Ascending aorta (tissue), 2 donors: ENCODE results near the gene MSI2. TPM values are rescaled to one million over a fixed set of nuclear protein-coding genes. Genes with fewer than 3 reads are reported as not detected.

Source experiments
- DNase-seq, 2 donors: peaks; one replicate each; pipeline ENCODE4 v3.0.0-alpha.2; 2019; ENCODE audit warnings: low spot score in 2 of 2
- H3K27ac ChIP-seq, 2 donors: fragments of 200-600 bp; sonication (generic); one replicate each; pipeline ENCODE4 v1.5.1; 2016 to 2017; ENCODE audit warnings: mild to moderate bottlenecking in 1 of 2
- H3K27me3 ChIP-seq: fragments of 200-600 bp; sonication (generic); one replicate; pipeline ENCODE4 v1.5.1; 2017
- H3K36me3 ChIP-seq, 2 donors: fragments of 200-600 bp; sonication (generic); one replicate each; pipeline ENCODE4 v1.5.1; 2016
- H3K4me1 ChIP-seq, 2 donors: fragments of 200-600 bp; sonication (generic); one replicate each; pipeline ENCODE4 v1.5.1; 2016 to 2017; ENCODE audit warnings: mild to moderate bottlenecking in 1 of 2
- H3K4me3 ChIP-seq, 2 donors: fragments of 200-600 bp; sonication (generic); one replicate each; pipeline ENCODE4 v1.5.1; 2016 to 2017; ENCODE audit warnings: mild to moderate bottlenecking in 1 of 2
- H3K9me3 ChIP-seq, 2 donors: fragments of 200-600 bp; sonication (generic); one replicate each; pipeline ENCODE4 v1.5.1; 2016
- intact Hi-C: fragments of 100-400 bp; cut with DNase I; formaldehyde crosslinking; loops from one replicate; pipeline ENCODE4 v1.15.1; 2023
- total RNA-seq: library from RNA; depleted of rRNA; stranded (reverse); fragments of >200 nt; gene quantifications from one replicate; pipeline ENCODE4 v1.1.0, GENCODE V29; 2016
- TF ChIP-seq, protein P1 (sequence below), 3 experiments: fragments of 200-600 bp in 2 of 3; fragments of 450-650 bp in 1 of 3; sonication (generic) in 2 of 3; IDR thresholded peaks; one replicate each; pipeline ENCODE4 v1.5.1; 2016 to 2019; ENCODE audit warnings: antibody characterized with exemption in 3 of 3, mild to moderate bottlenecking in 1 of 3, moderate library complexity in 1 of 3

MSI2 gene
- total RNA-seq, 1 donor from 2014 or later = 11.7 TPM

DNA sequence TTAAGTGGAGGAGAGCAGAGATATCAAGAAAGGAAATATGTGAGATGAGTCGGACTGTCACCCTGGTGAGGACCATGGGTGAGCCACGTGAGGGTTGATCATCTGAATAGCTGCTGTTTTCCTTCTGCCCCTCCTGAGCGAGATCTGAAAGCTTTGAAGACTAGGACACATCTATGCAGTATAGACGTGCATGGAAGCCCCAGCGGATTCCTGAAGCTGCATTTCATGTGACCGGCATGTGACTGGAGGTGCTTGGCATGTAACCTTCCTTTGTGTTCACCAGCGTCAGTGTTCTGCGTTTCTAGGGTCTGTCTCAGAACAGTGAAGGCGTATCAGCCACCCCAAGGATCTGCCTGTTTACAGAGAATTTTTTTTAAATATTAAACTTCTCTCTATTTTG is 75.1 kb downstream of the MSI2 start:
- Histone ChIP-seq H3K27me3 (no peaks in the 10 kb centered on the region), H3K4me3 (no peak overlapping the region), H3K36me3 (no peaks in the 10 kb centered on the region), H3K4me1 (peaks cover 0 to 6% of the 10 kb centered on the region in 2 donors), H3K27ac (no peak overlapping the region), H3K9me3 (no peaks in the 10 kb centered on the region)
- DNase-seq = no peak
- TF ChIP-seq, protein P1, sequence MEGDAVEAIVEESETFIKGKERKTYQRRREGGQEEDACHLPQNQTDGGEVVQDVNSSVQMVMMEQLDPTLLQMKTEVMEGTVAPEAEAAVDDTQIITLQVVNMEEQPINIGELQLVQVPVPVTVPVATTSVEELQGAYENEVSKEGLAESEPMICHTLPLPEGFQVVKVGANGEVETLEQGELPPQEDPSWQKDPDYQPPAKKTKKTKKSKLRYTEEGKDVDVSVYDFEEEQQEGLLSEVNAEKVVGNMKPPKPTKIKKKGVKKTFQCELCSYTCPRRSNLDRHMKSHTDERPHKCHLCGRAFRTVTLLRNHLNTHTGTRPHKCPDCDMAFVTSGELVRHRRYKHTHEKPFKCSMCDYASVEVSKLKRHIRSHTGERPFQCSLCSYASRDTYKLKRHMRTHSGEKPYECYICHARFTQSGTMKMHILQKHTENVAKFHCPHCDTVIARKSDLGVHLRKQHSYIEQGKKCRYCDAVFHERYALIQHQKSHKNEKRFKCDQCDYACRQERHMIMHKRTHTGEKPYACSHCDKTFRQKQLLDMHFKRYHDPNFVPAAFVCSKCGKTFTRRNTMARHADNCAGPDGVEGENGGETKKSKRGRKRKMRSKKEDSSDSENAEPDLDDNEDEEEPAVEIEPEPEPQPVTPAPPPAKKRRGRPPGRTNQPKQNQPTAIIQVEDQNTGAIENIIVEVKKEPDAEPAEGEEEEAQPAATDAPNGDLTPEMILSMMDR (IDR thresholded peaks at IDR 0.05) = no peak
- intact Hi-C loops = no loop called here

DNA sequence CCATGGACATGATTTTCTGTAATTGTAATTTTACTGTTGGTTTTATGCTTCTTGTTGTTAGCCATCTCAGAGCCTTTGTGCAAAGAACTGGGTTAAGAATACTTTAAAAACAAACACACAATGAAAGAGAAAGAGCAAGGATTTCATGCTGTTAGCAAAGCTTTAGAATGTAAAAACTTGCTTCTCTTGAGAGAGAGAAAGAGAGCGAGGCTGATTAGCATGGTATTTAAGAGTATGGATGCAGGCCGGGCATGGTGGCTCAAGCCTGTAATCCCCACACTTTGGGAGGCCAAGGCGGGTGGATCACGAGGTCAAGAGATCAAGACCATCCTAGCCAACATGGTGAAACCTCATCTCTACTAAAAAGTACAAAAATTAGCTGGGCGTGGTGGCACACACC is 76.2 kb downstream of the MSI2 start:
- Histone ChIP-seq H3K9me3 (no peaks in the 10 kb centered on the region), H3K4me1 (peaks cover 0 to 6% of the 10 kb centered on the region in 2 donors), H3K27me3 (no peaks in the 10 kb centered on the region), H3K4me3 (no peak overlapping the region), H3K27ac (no peak overlapping the region), H3K36me3 (no peaks in the 10 kb centered on the region)
- DNase-seq = no peak
- intact Hi-C loops = no loop called here
- TF ChIP-seq, protein P1 (IDR thresholded peaks at IDR 0.05) = no peak

DNA sequence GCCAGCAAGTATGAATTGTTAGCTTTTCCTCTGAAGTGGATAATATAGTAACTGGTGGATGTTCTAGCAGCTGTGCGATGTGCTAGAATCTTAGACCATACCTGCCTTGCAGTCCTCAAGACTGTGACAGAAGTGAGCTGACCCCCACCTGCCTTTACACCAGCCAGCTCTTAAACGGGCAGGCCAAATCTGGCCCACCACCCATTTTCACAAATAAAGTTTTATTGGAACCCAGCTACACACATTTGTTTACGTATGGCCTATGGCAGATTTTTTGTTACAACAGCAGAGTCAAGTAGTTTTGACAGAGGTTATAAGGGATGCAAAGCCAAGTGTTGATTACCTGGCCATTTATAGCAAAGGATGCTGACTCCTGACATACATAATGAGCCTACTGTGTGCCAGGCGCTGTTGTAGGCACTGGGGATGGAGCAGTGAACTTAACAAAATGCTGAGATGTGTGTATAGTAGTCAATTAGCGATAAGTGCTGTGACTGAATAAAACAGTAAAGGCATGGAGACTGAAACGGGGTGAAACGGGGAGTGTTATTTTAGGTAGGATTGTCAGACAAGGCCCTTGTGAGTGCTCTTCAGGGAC is 79.0 kb downstream of the MSI2 start:
- Histone ChIP-seq H3K27ac (no peak overlapping the region), H3K4me1 (peaks cover 0 to 3% of the 10 kb centered on the region in 2 donors), H3K27me3 (no peaks in the 10 kb centered on the region), H3K36me3 (no peaks in the 10 kb centered on the region), H3K9me3 (no peaks in the 10 kb centered on the region), H3K4me3 (no peak overlapping the region)
- no peak for DNase-seq
- intact Hi-C loops = no loop called here
- TF ChIP-seq, protein P1 (IDR thresholded peaks at IDR 0.05) = no peak

DNA sequence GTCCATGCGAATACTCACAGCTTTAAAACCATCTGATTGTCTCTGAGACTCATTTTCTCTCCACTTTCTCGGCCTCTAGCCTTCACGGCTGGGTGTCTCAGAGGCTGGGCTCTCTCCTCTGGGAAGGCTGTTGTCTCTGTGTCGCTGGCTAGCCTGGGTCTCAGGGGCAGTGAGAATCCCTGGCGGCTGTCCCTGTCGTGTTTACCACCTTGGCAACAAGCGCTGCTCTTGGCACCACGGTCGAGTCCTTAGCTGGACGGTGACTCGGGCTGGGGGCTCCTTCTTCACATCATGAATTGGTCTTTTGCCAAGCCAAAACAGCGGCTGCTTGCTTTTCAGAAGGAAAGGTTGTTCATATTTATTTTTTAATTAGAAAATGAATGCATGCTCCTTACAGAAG is 81.1 kb downstream of the MSI2 start:
- no peak for DNase-seq
- Histone ChIP-seq H3K27me3 (no peaks in the 10 kb centered on the region), H3K27ac (no peak overlapping the region), H3K36me3 (no peaks in the 10 kb centered on the region), H3K9me3 (no peaks in the 10 kb centered on the region), H3K4me3 (no peak overlapping the region), H3K4me1 (no peaks in the 10 kb centered on the region)
- TF ChIP-seq, protein P1 (IDR thresholded peaks at IDR 0.05) = no peak
- intact Hi-C loops = no loop called here

DNA sequence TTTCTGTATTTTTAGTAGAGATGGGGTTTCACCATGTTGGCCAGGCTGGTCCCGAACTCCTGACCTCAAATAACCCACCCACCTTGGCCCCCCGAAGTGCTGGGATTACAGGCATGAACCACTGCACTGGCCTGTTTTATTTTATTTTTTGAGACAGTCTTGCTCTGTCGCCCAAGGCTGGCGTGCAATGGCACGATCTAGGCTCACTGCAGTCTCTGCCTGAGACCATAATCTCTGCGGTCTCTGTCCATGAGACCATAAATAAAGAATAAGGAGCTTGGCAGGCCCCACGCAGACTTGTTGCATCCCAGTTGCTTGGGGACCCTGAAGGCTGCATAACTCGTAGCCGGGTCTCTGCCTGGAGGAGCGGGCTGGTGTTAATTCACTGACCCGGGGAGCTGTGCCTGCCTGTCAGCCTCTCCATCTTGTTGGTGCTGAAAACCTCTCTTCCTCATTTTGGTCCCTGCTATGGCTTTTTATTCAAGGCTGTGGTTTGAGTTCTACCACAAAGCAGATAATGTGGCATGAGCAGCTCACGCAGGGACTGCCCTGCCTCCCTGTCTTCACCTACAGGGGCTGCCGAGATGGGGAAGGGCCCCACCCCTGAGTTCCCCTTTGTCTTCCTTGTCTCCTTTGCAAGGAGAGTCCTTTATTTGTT is 82.1 kb downstream of the MSI2 start:
- no peak overlapping the region for H3K4me3 ChIP-seq
- TF ChIP-seq, protein P1 (IDR thresholded peaks at IDR 0.05) = no peak
- H3K36me3 ChIP-seq = no peaks in the 10 kb centered on the region
- intact Hi-C loops = no loop called here
- DNase-seq = no peak
- H3K4me1 ChIP-seq = no peaks in the 10 kb centered on the region
- H3K9me3 ChIP-seq = no peaks in the 10 kb centered on the region
- no peaks in the 10 kb centered on the region for H3K27me3 ChIP-seq
- H3K27ac ChIP-seq = no peak overlapping the region
